D721Med (cell line): Measurements from ENCODE around the gene ECE2.

Experiments used
- DNase-seq: peaks from one replicate; pipeline ENCODE4 v3.0.0; 2011; ENCODE audit warnings: low spot score; ENCODE audit not compliant: insufficient read length
- FAIRE-seq: peaks from 2 replicates; lab custom pipeline; 2011; peaks lifted over from hg19 to GRCh38; lab: Jason Lieb, UNC
- CTCF ChIP-seq: IDR thresholded peaks from 2 replicates; pipeline ENCODE4 v1.5.1; 2012; ENCODE audit warnings: mild to moderate bottlenecking, control low read depth; ENCODE audit not compliant: insufficient read depth; ENCODE audit errors: missing control alignments

The ECE2 gene

GRCh38 chr3:184275961-184276910 is at the start of gene ECE2:
ECE2 (plus strand) TSS chr3:184276022; CDS start chr3:184276154, 132 bp downstream.
- no peak for TF ChIP-seq CTCF
- DNase-seq (no peak), FAIRE-seq (no peak)

- peak; percentile 63 for TF ChIP-seq CTCF
- FAIRE-seq (no peak), DNase-seq (no peak)
Measured at GRCh38 chr3:184227481-184227935, 48.3 kb upstream of the ECE2 start.

- FAIRE-seq (no peak), DNase-seq (no peak)
- TF ChIP-seq CTCF: no peak
Measured at GRCh38 chr3:184228376-184229137, 47.3 kb upstream of the ECE2 start.

- DNase-seq (peak; percentile 96), FAIRE-seq (no peak)
- no peak for TF ChIP-seq CTCF
Measured at GRCh38 chr3:184229394-184230080, 46.3 kb upstream of the ECE2 start, which contains the start of gene VWA5B2. VWA5B2 (plus strand) TSS chr3:184229585; CDS start chr3:184230529, 944 bp downstream.

- TF ChIP-seq CTCF: no peak
- DNase-seq (peak; percentile 58), FAIRE-seq (no peak)
Measured at GRCh38 chr3:184230081-184230602, 45.7 kb upstream of the ECE2 start.
